CD8-positive, alpha-beta memory T cell (primary cell): ENCODE data around the gene OR5B2. TPM values are rescaled to one million over a fixed set of nuclear protein-coding genes. Genes with fewer than 3 reads are reported as not detected.
"Not testable (repeated sequence)": the region's sequence is repeated elsewhere in the genome, so short reads cannot be mapped to it uniquely, and the experiment has no call there.

Experiments used
- CTCF ChIA-PET: fragments of 350-600 bp; sonication (Branson Sonifier 250); formaldehyde crosslinking; loops from one replicate; lab custom pipeline; 2021; ENCODE audit warnings: antibody characterized with exemption; lab: Charles Lee
- POLR2A ChIA-PET: fragments of 350-600 bp; sonication (Branson Sonifier 250); formaldehyde crosslinking; loops from one replicate; lab custom pipeline; 2021; ENCODE audit warnings: antibody characterized with exemption; lab: Charles Lee
- DNase-seq, 5 donors: peaks; one replicate each; pipeline versions ENCODE4 v3.0.0 to v3.0.0-alpha.2; 2020 to 2022; ENCODE audit warnings: mixed read lengths in 1 of 5
- H3K27ac ChIP-seq: one replicate; pipeline ENCODE4 v1.7.0; 2013; ENCODE audit warnings: low read depth, mild to moderate bottlenecking, low read length, moderate library complexity
- H3K27me3 ChIP-seq: 2 replicates; pipeline ENCODE4 v1.7.0; 2013; ENCODE audit warnings: low read length, mild to moderate bottlenecking; ENCODE audit not compliant: insufficient read depth, poor library complexity, severe bottlenecking
- H3K36me3 ChIP-seq: 2 replicates; pipeline ENCODE4 v1.7.0; 2013; ENCODE audit warnings: mild to moderate bottlenecking, low read length, moderate library complexity; ENCODE audit not compliant: insufficient read depth
- H3K4me1 ChIP-seq: 2 replicates; pipeline ENCODE4 v1.7.0; 2013; ENCODE audit warnings: mild to moderate bottlenecking, low read length, moderate library complexity; ENCODE audit not compliant: insufficient read depth
- H3K4me3 ChIP-seq: 2 replicates; pipeline ENCODE4 v1.7.0; 2013; ENCODE audit warnings: mild to moderate bottlenecking, low read length
- H3K9me3 ChIP-seq: 2 replicates; pipeline ENCODE4 v1.7.0; 2013; ENCODE audit warnings: mild to moderate bottlenecking, low read length
- H3K27ac Mint-ChIP-seq, 8 donors: one replicate each; pipeline ENCODE4 v1.8.0; 2020 to 2021; ENCODE audit warnings: mixed read lengths in 8 of 8, mild to moderate bottlenecking in 6 of 8, inconsistent platforms in 3 of 8, moderate library complexity in 3 of 8
- H3K27me3 Mint-ChIP-seq, 2 donors: one replicate each; pipeline ENCODE4 v1.8.0; 2020 to 2021; ENCODE audit warnings: mixed read lengths in 2 of 2, mild to moderate bottlenecking in 1 of 2, moderate library complexity in 1 of 2
- H3K36me3 Mint-ChIP-seq, 3 donors: one replicate each; pipeline ENCODE4 v1.8.0; 2020 to 2021; ENCODE audit warnings: mixed read lengths in 3 of 3, inconsistent platforms in 1 of 3, mild to moderate bottlenecking in 1 of 3
- H3K4me1 Mint-ChIP-seq, 3 donors: one replicate each; pipeline ENCODE4 v1.8.0; 2020 to 2021; ENCODE audit warnings: mixed read lengths in 3 of 3, inconsistent platforms in 1 of 3, mild to moderate bottlenecking in 1 of 3
- H3K4me3 Mint-ChIP-seq, 7 donors: one replicate each; pipeline ENCODE4 v1.8.0; 2020 to 2021; ENCODE audit warnings: mixed read lengths in 7 of 7, mild to moderate bottlenecking in 6 of 7, moderate library complexity in 4 of 7, inconsistent platforms in 2 of 7
- H3K9me3 Mint-ChIP-seq, 5 donors: one replicate each; pipeline ENCODE4 v1.8.0; 2020 to 2022; ENCODE audit warnings: mixed read lengths in 5 of 5, mild to moderate bottlenecking in 3 of 5, moderate library complexity in 2 of 5, inconsistent platforms in 1 of 5
- polyA plus RNA-seq: library from polyadenylated mRNA; unstranded; fragments of 300-500 nt; fragmentation: Illumina TruSeq; gene quantifications from one replicate; pipeline ENCODE4 v1.2.3, GENCODE V29; 2021
- total RNA-seq, 2 experiments: library from RNA; stranded (reverse); gene quantifications; one replicate each; pipeline ENCODE4 v1.2.3, GENCODE V29; 2021

The OR5B2 gene
- total and polyA plus RNA-seq, 3 experiments from 2014 or later = not detected

GRCh38 chr11:58438486-58438885, 10.6 kb upstream of the OR5B2 start:
- no peak overlapping the region for H3K27ac Mint-ChIP-seq
- H3K27me3 ChIP-seq = no peaks in the 10 kb centered on the region
- POLR2A ChIA-PET = no interaction called here

GRCh38 chr11:58434217-58434616, 6.3 kb upstream of the OR5B2 start:
- Histone ChIP-seq H3K36me3 (no peaks in the 10 kb centered on the region), H3K4me1 (no peaks in the 10 kb centered on the region), H3K27me3 (no peaks in the 10 kb centered on the region), H3K27ac (no peak overlapping the region), H3K4me3 (no peak overlapping the region), H3K9me3 (no peaks in the 10 kb centered on the region)
- no peak overlapping the region for H3K4me3 Mint-ChIP-seq
- no peak for DNase-seq
- H3K27ac Mint-ChIP-seq = no peak overlapping the region
- H3K9me3 Mint-ChIP-seq = peaks cover 2 to 13% (median 7%) of the 10 kb centered on the region in 5 donors
- H3K36me3 Mint-ChIP-seq = peaks cover 0 to 3% (median 0%) of the 10 kb centered on the region in 3 donors
- CTCF ChIA-PET = no interaction called here
- peaks cover 5% of the 10 kb centered on the region in 2 donors for H3K27me3 Mint-ChIP-seq
- POLR2A ChIA-PET = no interaction called here
- no peaks in the 10 kb centered on the region for H3K4me1 Mint-ChIP-seq

More at GRCh38 chr11:58438486-58438885, 10.6 kb upstream of the OR5B2 start:
- Mint-ChIP-seq H3K9me3 (peaks cover 0 to 6% (median 3%) of the 10 kb centered on the region in 5 donors), H3K4me1 (no peaks in the 10 kb centered on the region), H3K27me3 (peaks cover 0 to 4% of the 10 kb centered on the region in 2 donors), H3K4me3 (no peak overlapping the region), H3K36me3 (no peaks in the 10 kb centered on the region)
- no peak for DNase-seq
- Histone ChIP-seq H3K9me3 (no peaks in the 10 kb centered on the region), H3K4me1 (no peaks in the 10 kb centered on the region), H3K36me3 (no peaks in the 10 kb centered on the region), H3K27ac (no peak overlapping the region), H3K4me3 (no peak overlapping the region)
- CTCF ChIA-PET = no interaction called here

- no peaks in the 10 kb centered on the region for H3K9me3 ChIP-seq
- DNase-seq = no peak
- no peak overlapping the region for H3K4me3 Mint-ChIP-seq
- no peaks in the 10 kb centered on the region for H3K4me1 ChIP-seq
- H3K27ac ChIP-seq = no peak overlapping the region
- H3K36me3 Mint-ChIP-seq = peaks cover 0 to 3% (median 0%) of the 10 kb centered on the region in 3 donors
- H3K36me3 ChIP-seq = no peaks in the 10 kb centered on the region
- H3K4me1 Mint-ChIP-seq = no peaks in the 10 kb centered on the region
- H3K4me3 ChIP-seq = no peak overlapping the region
- ChIA-PET POLR2A (no interaction called here), CTCF (no interaction called here)
- no peak overlapping the region for H3K27ac Mint-ChIP-seq
- H3K27me3 ChIP-seq = no peaks in the 10 kb centered on the region
- H3K9me3 Mint-ChIP-seq = peaks cover 6 to 18% (median 12%) of the 10 kb centered on the region in 5 donors
- H3K27me3 Mint-ChIP-seq = peaks cover 5 to 10% of the 10 kb centered on the region in 2 donors
Measured at GRCh38 chr11:58433638-58434203, 5.8 kb upstream of the OR5B2 start.

- Histone ChIP-seq H3K27me3 (no peaks in the 10 kb centered on the region), H3K36me3 (no peaks in the 10 kb centered on the region), H3K9me3 (no peaks in the 10 kb centered on the region), H3K4me1 (no peaks in the 10 kb centered on the region), H3K27ac (no peak overlapping the region), H3K4me3 (no peak overlapping the region)
- Mint-ChIP-seq H3K36me3 (peaks cover 0 to 3% (median 0%) of the 10 kb centered on the region in 3 donors), H3K4me1 (no peaks in the 10 kb centered on the region), H3K9me3 (peaks cover 8 to 18% (median 13%) of the 10 kb centered on the region in 5 donors), H3K4me3 (no peak overlapping the region), H3K27ac (no peak overlapping the region), H3K27me3 (peaks cover 4 to 24% of the 10 kb centered on the region in 2 donors)
- ChIA-PET POLR2A (no interaction called here), CTCF (no interaction called here)
- no peak for DNase-seq
Measured at GRCh38 chr11:58429273-58429672, 1.4 kb upstream of the OR5B2 start.

- CTCF ChIA-PET = no interaction called here
- Mint-ChIP-seq H3K27me3 (peaks cover 10 to 15% of the 10 kb centered on the region in 2 donors), H3K27ac (no peak within 1 kb of the TSS), H3K36me3 (peaks cover 0 to 4% (median 0%) of the 10 kb centered on the region in 3 donors), H3K4me1 (no peaks in the 10 kb centered on the region), H3K4me3 (no peak within 1 kb of the TSS), H3K9me3 (peaks cover 24 to 39% (median 35%) of the 10 kb centered on the region in 5 donors)
- DNase-seq = no peak
- Histone ChIP-seq H3K27me3 (no peaks in the 10 kb centered on the region), H3K27ac (no peak within 1 kb of the TSS), H3K4me3 (no peak within 1 kb of the TSS), H3K9me3 (no peaks in the 10 kb centered on the region), H3K36me3 (no peaks in the 10 kb centered on the region), H3K4me1 (no peaks in the 10 kb centered on the region)
- POLR2A ChIA-PET = no interaction called here
Measured at GRCh38 chr11:58406774-58407173, 21.1 kb downstream of the OR5B2 start, which contains the start of gene OR5B3. OR5B3 (minus strand) TSS chr11:58406874; CDS start chr11:58403409, 3,465 bp downstream.

- H3K4me1 ChIP-seq, H3K4me3 Mint-ChIP-seq, CTCF ChIA-PET, POLR2A ChIA-PET, H3K36me3 Mint-ChIP-seq, H3K27me3 ChIP-seq, H3K36me3 ChIP-seq, H3K27me3 Mint-ChIP-seq, H3K4me1 Mint-ChIP-seq, H3K27ac Mint-ChIP-seq, H3K9me3 ChIP-seq, H3K4me3 ChIP-seq, H3K9me3 Mint-ChIP-seq, H3K27ac ChIP-seq, DNase-seq: not testable (repeated sequence)
Measured at GRCh38 chr11:58399622-58400021, 28.3 kb downstream of the OR5B2 start.

GRCh38 chr11:58395581-58395980, 32.3 kb downstream of the OR5B2 start:
- H3K4me3 ChIP-seq = no peak overlapping the region
- no peaks in the 10 kb centered on the region for H3K36me3 ChIP-seq
- H3K27ac ChIP-seq = no peak overlapping the region
- no peaks in the 10 kb centered on the region for H3K27me3 ChIP-seq
- CTCF ChIA-PET = no interaction called here
- Mint-ChIP-seq H3K4me3 (no peak overlapping the region), H3K36me3 (no peaks in the 10 kb centered on the region), H3K27me3 (peaks cover 0 to 9% of the 10 kb centered on the region in 2 donors), H3K9me3 (peaks cover 0 to 13% (median 3%) of the 10 kb centered on the region in 5 donors), H3K4me1 (no peaks in the 10 kb centered on the region), H3K27ac (no peak overlapping the region)
- DNase-seq = no peak
- POLR2A ChIA-PET = no interaction called here
- no peaks in the 10 kb centered on the region for H3K4me1 ChIP-seq
- no peaks in the 10 kb centered on the region for H3K9me3 ChIP-seq

- no peaks in the 10 kb centered on the region for H3K4me1 ChIP-seq
- no peaks in the 10 kb centered on the region for H3K9me3 ChIP-seq
- no peaks in the 10 kb centered on the region for H3K36me3 ChIP-seq
- H3K27ac Mint-ChIP-seq = no peak overlapping the region
- ChIA-PET POLR2A (no interaction called here), CTCF (no interaction called here)
- peaks cover 0 to 13% (median 3%) of the 10 kb centered on the region in 5 donors for H3K9me3 Mint-ChIP-seq
- H3K27me3 ChIP-seq = no peaks in the 10 kb centered on the region
- H3K27me3 Mint-ChIP-seq = peaks cover 0 to 9% of the 10 kb centered on the region in 2 donors
- no peaks in the 10 kb centered on the region for H3K4me1 Mint-ChIP-seq
- no peak overlapping the region for H3K4me3 ChIP-seq
- no peaks in the 10 kb centered on the region for H3K36me3 Mint-ChIP-seq
- H3K27ac ChIP-seq = no peak overlapping the region
- H3K4me3 Mint-ChIP-seq = no peak overlapping the region
- no peak for DNase-seq
Measured at GRCh38 chr11:58394195-58394594, 33.7 kb downstream of the OR5B2 start.
